ENCODE results near the gene NCBP2L.

NCBP2L gene

GRCh38 chrX:107773906-107774435, 3.6 kb upstream of the NCBP2L start:
- Histone ChIP-seq H3K9ac (ENCODE audit: low read depth, low read length, poor library complexity) (no peak overlapping the region), H3K79me1 (ENCODE audit: low read depth, low read length) (no peaks in the 10 kb centered on the region), H3K14ac (ENCODE audit: low read length) (no peak overlapping the region), H3K4me1 (ENCODE audit: control insufficient read depth in 2 of 2, insufficient read depth in 1 of 2, low read depth in 1 of 2, low read length in 2 of 2) (peaks cover 3 to 7% of the 10 kb centered on the region in 2 donors), H3K18ac (ENCODE audit: low read length) (no peak overlapping the region), H4K8ac (ENCODE audit: low read depth, low read length) (no peak overlapping the region), H3K27ac (replicated peaks; ENCODE audit: low read length) (no peak overlapping the region), H3K4ac (ENCODE audit: low read length) (no peak overlapping the region), H2AK5ac (ENCODE audit: low read depth, low read length) (no peak overlapping the region), H4K91ac (ENCODE audit: low read depth, low read length, poor library complexity) (no peak overlapping the region), H2BK120ac (ENCODE audit: low read depth, low read length) (no peak overlapping the region), H3K9me3 (replicated peaks in 1 of 2; ENCODE audit: control insufficient read depth in 2 of 2, insufficient read depth in 1 of 2, low read depth in 1 of 2, low read length in 2 of 2) (no peaks in the 10 kb centered on the region), H3K4me2 (ENCODE audit: insufficient read depth, low read length, poor library complexity, severe bottlenecking) (no peak overlapping the region), H2BK15ac (ENCODE audit: low read length) (no peak overlapping the region), H2BK12ac (ENCODE audit: low read length) (no peak overlapping the region), H3K4me3 (ENCODE audit: low read length in 2 of 2) (no peak overlapping the region), H3K36me3 (replicated peaks in 1 of 2; ENCODE audit: control insufficient read depth in 2 of 2, insufficient read depth in 2 of 2, low read length in 2 of 2) (no peaks in the 10 kb centered on the region), H3K27me3 (ENCODE audit: control insufficient read depth in 3 of 3, insufficient read depth in 3 of 3, low read depth in 1 of 3, low read length in 3 of 3) (peaks cover 2 to 65% (median 29%) of the 10 kb centered on the region in 3 experiments), H2BK5ac (ENCODE audit: low read length) (no peak overlapping the region), H3K23ac (ENCODE audit: low read depth, low read length, poor library complexity) (no peak overlapping the region), H2AFZ (ENCODE audit: low read length) (no peak overlapping the region)
- WGBS, 2 donors (ENCODE audit: extremely low coverage in 2 of 2, insufficient read length in 2 of 2, insufficient replicate concordance in 1 of 2): no CpG with 5 or more reads among the region's 9 CpGs
- no peak for DNase-seq (ENCODE audit: low spot score)

GRCh38 chrX:107775000-107775733, 2.4 kb upstream of the NCBP2L start:
- DNase-seq (ENCODE audit: low spot score): no peak
- no peak overlapping the region for H2BK120ac ChIP-seq (ENCODE audit: low read depth, low read length)
- peak overlapping the region; percentile 89 for H2AFZ ChIP-seq (ENCODE audit: low read length)
- H4K91ac ChIP-seq (ENCODE audit: low read depth, low read length, poor library complexity): no peak overlapping the region
- no peak overlapping the region for H3K27ac ChIP-seq (replicated peaks; ENCODE audit: low read length)
- H3K14ac ChIP-seq (ENCODE audit: low read length): peak overlapping the region; percentile 38
- H3K4me3 ChIP-seq (ENCODE audit: low read length in 2 of 2): peak overlapping the region; percentile 20 to 69
- H3K4ac ChIP-seq (ENCODE audit: low read length): no peak overlapping the region
- no peak overlapping the region for H2BK5ac ChIP-seq (ENCODE audit: low read length)
- WGBS, 2 donors (ENCODE audit: extremely low coverage in 2 of 2, insufficient read length in 2 of 2, insufficient replicate concordance in 1 of 2): no CpG with 5 or more reads among the region's 40 CpGs
- no peaks in the 10 kb centered on the region for H3K36me3 ChIP-seq (replicated peaks in 1 of 2; ENCODE audit: control insufficient read depth in 2 of 2, insufficient read depth in 2 of 2, low read length in 2 of 2)
- peak overlapping the region; percentile 73 for H3K23ac ChIP-seq (ENCODE audit: low read depth, low read length, poor library complexity)
- H3K9me3 ChIP-seq (replicated peaks in 1 of 2; ENCODE audit: control insufficient read depth in 2 of 2, insufficient read depth in 1 of 2, low read depth in 1 of 2, low read length in 2 of 2): no peaks in the 10 kb centered on the region
- peaks cover 3 to 7% of the 10 kb centered on the region in 2 donors for H3K4me1 ChIP-seq (ENCODE audit: control insufficient read depth in 2 of 2, insufficient read depth in 1 of 2, low read depth in 1 of 2, low read length in 2 of 2)
- no peak overlapping the region for H3K18ac ChIP-seq (ENCODE audit: low read length)
- no peak overlapping the region for H2BK12ac ChIP-seq (ENCODE audit: low read length)
- no peak overlapping the region for H2AK5ac ChIP-seq (ENCODE audit: low read depth, low read length)
- no peak overlapping the region for H2BK15ac ChIP-seq (ENCODE audit: low read length)
- H3K4me2 ChIP-seq (ENCODE audit: insufficient read depth, low read length, poor library complexity, severe bottlenecking): peak overlapping the region; percentile 71
- no peaks in the 10 kb centered on the region for H3K79me1 ChIP-seq (ENCODE audit: low read depth, low read length)
- H3K27me3 ChIP-seq (ENCODE audit: control insufficient read depth in 3 of 3, insufficient read depth in 3 of 3, low read depth in 1 of 3, low read length in 3 of 3): peaks cover 2 to 62% (median 29%) of the 10 kb centered on the region in 3 experiments
- no peak overlapping the region for H3K9ac ChIP-seq (ENCODE audit: low read depth, low read length, poor library complexity)
- no peak overlapping the region for H4K8ac ChIP-seq (ENCODE audit: low read depth, low read length)

GRCh38 chrX:107775734-107776511, 1.6 kb upstream of the NCBP2L start, which contains the start of gene TSC22D3:
Gene TSC22D3, minus strand, starts transcription at chrX:107775787. Its CDS starts 368 bp downstream, at chrX:107775419.
- Histone ChIP-seq H3K4me1 (ENCODE audit: control insufficient read depth in 2 of 2, insufficient read depth in 1 of 2, low read depth in 1 of 2, low read length in 2 of 2) (peaks cover 3 to 7% of the 10 kb centered on the region in 2 donors), H3K23ac (ENCODE audit: low read depth, low read length, poor library complexity) (peak within 1 kb of the TSS; percentile 73), H2BK15ac (ENCODE audit: low read length) (no peak within 1 kb of the TSS), H2AK5ac (ENCODE audit: low read depth, low read length) (no peak within 1 kb of the TSS), H3K9me3 (replicated peaks in 1 of 2; ENCODE audit: control insufficient read depth in 2 of 2, insufficient read depth in 1 of 2, low read depth in 1 of 2, low read length in 2 of 2) (no peaks in the 10 kb centered on the region), H2AFZ (ENCODE audit: low read length) (peak within 1 kb of the TSS; percentile 89), H3K36me3 (replicated peaks in 1 of 2; ENCODE audit: control insufficient read depth in 2 of 2, insufficient read depth in 2 of 2, low read length in 2 of 2) (no peaks in the 10 kb centered on the region), H2BK12ac (ENCODE audit: low read length) (no peak within 1 kb of the TSS), H3K27ac (replicated peaks; ENCODE audit: low read length) (no peak within 1 kb of the TSS), H3K14ac (ENCODE audit: low read length) (peak within 1 kb of the TSS; percentile 38), H3K27me3 (ENCODE audit: control insufficient read depth in 3 of 3, insufficient read depth in 3 of 3, low read depth in 1 of 3, low read length in 3 of 3) (peaks cover 2 to 56% (median 29%) of the 10 kb centered on the region in 3 experiments), H2BK120ac (ENCODE audit: low read depth, low read length) (no peak within 1 kb of the TSS), H3K9ac (ENCODE audit: low read depth, low read length, poor library complexity) (no peak within 1 kb of the TSS), H3K4me2 (ENCODE audit: insufficient read depth, low read length, poor library complexity, severe bottlenecking) (peak within 1 kb of the TSS; percentile 71), H3K4ac (ENCODE audit: low read length) (no peak within 1 kb of the TSS), H3K4me3 (ENCODE audit: low read length in 2 of 2) (peak within 1 kb of the TSS; percentile 20 to 74), H4K91ac (ENCODE audit: low read depth, low read length, poor library complexity) (no peak within 1 kb of the TSS), H3K18ac (ENCODE audit: low read length) (no peak within 1 kb of the TSS), H2BK5ac (ENCODE audit: low read length) (no peak within 1 kb of the TSS), H4K8ac (ENCODE audit: low read depth, low read length) (no peak within 1 kb of the TSS), H3K79me1 (ENCODE audit: low read depth, low read length) (no peaks in the 10 kb centered on the region)
- DNase-seq (ENCODE audit: low spot score): no peak
- no CpG with 5 or more reads among the region's 59 CpGs for WGBS, 2 donors (ENCODE audit: extremely low coverage in 2 of 2, insufficient read length in 2 of 2, insufficient replicate concordance in 1 of 2)
